ENCODE data around the gene SMTNL2.

SMTNL2 gene

DNA sequence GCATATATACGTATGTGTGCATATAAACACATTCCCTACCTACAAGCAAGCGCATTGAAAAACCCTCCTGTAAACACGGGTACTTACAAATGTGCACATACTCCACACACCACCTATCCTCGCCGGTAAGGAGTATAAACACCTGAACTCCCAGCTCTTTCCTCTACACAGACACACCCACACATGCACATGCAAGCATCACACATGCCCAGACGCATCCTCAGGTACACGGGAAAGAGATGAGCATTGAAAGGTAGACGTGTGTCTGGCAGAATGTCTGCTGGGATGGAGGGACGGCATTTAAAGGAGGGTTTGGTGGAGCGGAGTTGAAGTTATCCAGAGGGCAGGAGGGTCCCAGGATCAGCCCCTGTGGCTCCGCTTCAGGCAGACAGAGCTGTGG is 4.7 kb upstream of the SMTNL2 start:
- TF ChIP-seq MYC (IDR thresholded peaks at IDR 0.05; ENCODE audit: low read depth, low read length), result no peak
- TF ChIP-seq, protein P1, sequence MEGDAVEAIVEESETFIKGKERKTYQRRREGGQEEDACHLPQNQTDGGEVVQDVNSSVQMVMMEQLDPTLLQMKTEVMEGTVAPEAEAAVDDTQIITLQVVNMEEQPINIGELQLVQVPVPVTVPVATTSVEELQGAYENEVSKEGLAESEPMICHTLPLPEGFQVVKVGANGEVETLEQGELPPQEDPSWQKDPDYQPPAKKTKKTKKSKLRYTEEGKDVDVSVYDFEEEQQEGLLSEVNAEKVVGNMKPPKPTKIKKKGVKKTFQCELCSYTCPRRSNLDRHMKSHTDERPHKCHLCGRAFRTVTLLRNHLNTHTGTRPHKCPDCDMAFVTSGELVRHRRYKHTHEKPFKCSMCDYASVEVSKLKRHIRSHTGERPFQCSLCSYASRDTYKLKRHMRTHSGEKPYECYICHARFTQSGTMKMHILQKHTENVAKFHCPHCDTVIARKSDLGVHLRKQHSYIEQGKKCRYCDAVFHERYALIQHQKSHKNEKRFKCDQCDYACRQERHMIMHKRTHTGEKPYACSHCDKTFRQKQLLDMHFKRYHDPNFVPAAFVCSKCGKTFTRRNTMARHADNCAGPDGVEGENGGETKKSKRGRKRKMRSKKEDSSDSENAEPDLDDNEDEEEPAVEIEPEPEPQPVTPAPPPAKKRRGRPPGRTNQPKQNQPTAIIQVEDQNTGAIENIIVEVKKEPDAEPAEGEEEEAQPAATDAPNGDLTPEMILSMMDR (IDR thresholded peaks at IDR 0.05; ENCODE audit: low read depth, low read length), result no peak
- no peak for TF ChIP-seq POLR2A (IDR thresholded peaks at IDR 0.05; ENCODE audit: extremely low read depth, insufficient read length)
- TF ChIP-seq, protein P2, sequence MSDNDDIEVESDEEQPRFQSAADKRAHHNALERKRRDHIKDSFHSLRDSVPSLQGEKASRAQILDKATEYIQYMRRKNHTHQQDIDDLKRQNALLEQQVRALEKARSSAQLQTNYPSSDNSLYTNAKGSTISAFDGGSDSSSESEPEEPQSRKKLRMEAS (IDR thresholded peaks at IDR 0.05; ENCODE audit: low read depth, low read length), result no peak
- no peak for DNase-seq (ENCODE audit: low read depth)
- no peak overlapping the region for H3K4me3 ChIP-seq (ENCODE audit: low read depth, low read length)

DNA sequence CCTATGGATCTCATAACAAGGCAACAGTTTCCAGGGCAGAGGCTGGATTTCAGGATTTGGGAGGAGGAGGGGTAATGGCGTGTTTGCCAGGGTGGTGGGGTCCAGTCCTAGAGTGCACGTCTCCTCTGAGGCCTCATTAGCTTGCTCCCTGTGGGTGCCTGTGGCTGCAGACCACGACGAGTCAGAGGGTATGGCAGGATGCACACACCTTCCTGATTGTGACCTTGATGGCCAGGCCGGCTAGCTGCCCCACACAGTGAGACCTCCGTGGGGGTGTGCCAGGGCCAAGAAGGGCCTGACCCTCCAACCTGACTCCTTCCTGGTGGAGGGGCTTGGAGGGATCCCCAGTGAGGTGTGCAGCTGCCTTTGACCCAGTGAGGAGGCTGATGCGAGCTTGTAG is 4.0 kb upstream of the SMTNL2 start:
- no peak overlapping the region for H3K4me3 ChIP-seq (ENCODE audit: low read depth, low read length)
- no peak for DNase-seq (ENCODE audit: low read depth)
- TF ChIP-seq, protein P2 (IDR thresholded peaks at IDR 0.05; ENCODE audit: low read depth, low read length), result no peak
- TF ChIP-seq POLR2A (IDR thresholded peaks at IDR 0.05; ENCODE audit: extremely low read depth, insufficient read length) (no peak), MYC (IDR thresholded peaks at IDR 0.05; ENCODE audit: low read depth, low read length) (no peak)
- TF ChIP-seq, protein P1 (IDR thresholded peaks at IDR 0.05; ENCODE audit: low read depth, low read length), result no peak

DNA sequence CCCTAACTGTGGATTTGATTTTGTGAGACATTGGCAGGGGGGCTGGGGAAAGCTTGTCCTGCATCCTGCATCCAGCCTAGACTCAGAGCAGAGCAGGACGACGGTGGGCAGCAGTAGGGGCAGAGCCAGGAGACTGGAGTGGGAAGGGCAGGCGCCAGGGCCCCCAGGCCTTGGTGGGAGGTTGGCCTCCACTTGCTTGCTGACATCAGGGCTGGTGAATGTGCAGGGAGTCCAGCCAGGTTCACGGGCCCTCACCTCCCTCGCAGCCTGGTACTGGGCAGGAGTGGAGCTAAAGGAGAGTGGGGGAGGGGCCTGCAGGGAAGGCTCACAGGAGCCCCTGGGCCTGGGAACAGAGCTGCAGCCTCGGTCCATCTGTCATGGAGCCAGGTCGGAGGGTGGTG is 2.2 kb upstream of the SMTNL2 start:
- DNase-seq (ENCODE audit: low read depth), result no peak
- TF ChIP-seq, protein P2 (IDR thresholded peaks at IDR 0.05; ENCODE audit: low read depth, low read length), result no peak
- TF ChIP-seq POLR2A (IDR thresholded peaks at IDR 0.05; ENCODE audit: extremely low read depth, insufficient read length) (no peak), MYC (IDR thresholded peaks at IDR 0.05; ENCODE audit: low read depth, low read length) (no peak)
- TF ChIP-seq, protein P1 (IDR thresholded peaks at IDR 0.05; ENCODE audit: low read depth, low read length), result no peak
- H3K4me3 ChIP-seq (ENCODE audit: low read depth, low read length), result no peak overlapping the region

DNA sequence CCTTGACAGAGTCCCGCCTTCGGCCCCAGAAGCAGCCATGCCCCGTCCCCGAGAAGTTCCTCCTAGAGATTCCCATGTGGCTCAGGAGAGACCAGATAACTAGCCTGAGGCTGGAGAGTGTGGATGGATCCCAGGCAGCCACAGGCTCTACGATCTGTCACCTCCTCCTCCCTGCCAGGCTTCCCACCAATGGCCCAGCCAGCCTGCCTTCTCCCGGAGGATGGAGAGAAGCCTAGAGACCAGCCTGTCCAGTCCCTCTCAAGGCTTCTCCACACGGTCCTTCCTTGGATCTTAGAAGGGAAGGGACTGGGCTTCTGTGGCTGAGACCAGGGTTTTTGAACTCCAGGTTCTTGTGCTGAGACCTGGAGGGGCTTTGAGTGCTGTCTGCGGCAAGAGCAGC is 1.6 kb upstream of the SMTNL2 start:
- H3K4me3 ChIP-seq (ENCODE audit: low read depth, low read length), result no peak overlapping the region
- no peak for TF ChIP-seq POLR2A (IDR thresholded peaks at IDR 0.05; ENCODE audit: extremely low read depth, insufficient read length)
- TF ChIP-seq, protein P1 (IDR thresholded peaks at IDR 0.05; ENCODE audit: low read depth, low read length), result no peak
- TF ChIP-seq, protein P2 (IDR thresholded peaks at IDR 0.05; ENCODE audit: low read depth, low read length), result no peak
- no peak for TF ChIP-seq MYC (IDR thresholded peaks at IDR 0.05; ENCODE audit: low read depth, low read length)
- no peak for DNase-seq (ENCODE audit: low read depth)

- H3K4me3 ChIP-seq (ENCODE audit: low read depth, low read length), result no peak overlapping the region
- no peak for DNase-seq (ENCODE audit: low read depth)
- TF ChIP-seq POLR2A (IDR thresholded peaks at IDR 0.05; ENCODE audit: extremely low read depth, insufficient read length) (no peak), MYC (IDR thresholded peaks at IDR 0.05; ENCODE audit: low read depth, low read length) (no peak)
- TF ChIP-seq, protein P1 (IDR thresholded peaks at IDR 0.05; ENCODE audit: low read depth, low read length), result no peak
- TF ChIP-seq, protein P2 (IDR thresholded peaks at IDR 0.05; ENCODE audit: low read depth, low read length), result no peak
These were observed 1.1 kb upstream of the SMTNL2 start for GRCh38 chr17:4583206-4583605.

DNA sequence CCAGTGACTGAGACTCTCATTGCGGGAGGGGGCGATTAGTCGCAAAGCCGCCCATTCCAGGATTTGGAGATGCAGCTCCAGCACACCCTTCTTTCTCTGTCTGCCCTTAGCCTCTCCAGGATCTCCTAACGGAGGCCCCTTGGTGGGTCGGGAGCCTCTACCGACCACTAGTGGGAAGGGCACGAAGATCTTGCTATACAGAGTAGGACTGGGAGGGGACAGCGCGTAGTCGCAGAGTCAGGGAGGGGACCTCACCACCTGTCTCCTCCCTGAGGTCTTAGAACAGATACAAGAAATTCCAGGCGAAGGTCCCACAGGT is 588 bp upstream of the SMTNL2 start:
- no peak overlapping the region for H3K4me3 ChIP-seq (ENCODE audit: low read depth, low read length)
- TF ChIP-seq, protein P1 (IDR thresholded peaks at IDR 0.05; ENCODE audit: low read depth, low read length), result no peak
- no peak for TF ChIP-seq MYC (IDR thresholded peaks at IDR 0.05; ENCODE audit: low read depth, low read length)
- no peak for TF ChIP-seq POLR2A (IDR thresholded peaks at IDR 0.05; ENCODE audit: extremely low read depth, insufficient read length)
- TF ChIP-seq, protein P2 (IDR thresholded peaks at IDR 0.05; ENCODE audit: low read depth, low read length), result no peak
- DNase-seq (ENCODE audit: low read depth), result no peak

All from NB4 (cell line).